Stromal cell of bone marrow (primary cell): ENCODE data around the gene CLOCK.

Experiments used
- DNase-seq: peaks from one replicate; pipeline ENCODE4 v3.0.0-alpha.2; 2012; ENCODE audit warnings: low read depth

Gene CLOCK

GRCh38 chr4:55381502-55381901 lies 165.2 kb downstream of the CLOCK start:
- no peak for DNase-seq

DNA sequence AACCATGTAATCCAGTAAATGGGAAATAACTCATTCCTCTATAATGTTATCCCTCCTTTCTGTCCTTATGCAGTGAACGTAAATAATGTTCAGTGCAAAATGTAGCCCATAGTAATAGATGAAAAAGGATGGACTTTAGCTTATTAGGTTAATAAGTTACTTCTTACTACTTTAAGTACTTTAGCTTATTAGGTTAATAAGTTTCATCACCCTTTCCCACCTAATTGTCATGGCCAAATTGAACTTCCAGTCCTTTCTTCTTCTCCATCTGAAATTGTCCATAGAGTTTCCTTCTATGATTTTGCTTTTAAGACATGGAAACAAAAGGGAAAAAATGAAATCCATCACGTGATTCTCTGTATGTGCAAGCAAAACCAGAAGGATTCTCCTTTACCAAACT lies 166.1 kb downstream of the CLOCK start:
- DNase-seq: no peak

GRCh38 chr4:55378617-55379467 lies 167.9 kb downstream of the CLOCK start:
- no peak for DNase-seq
